ENCODE measurements around the gene TEAD1. TPM values are rescaled to one million over a fixed set of nuclear protein-coding genes. Genes with fewer than 3 reads are reported as not detected.

Gene TEAD1
- total and polyA plus RNA-seq, 2 experiments from 2014 or later, result 24.5 to 103 TPM

DNA sequence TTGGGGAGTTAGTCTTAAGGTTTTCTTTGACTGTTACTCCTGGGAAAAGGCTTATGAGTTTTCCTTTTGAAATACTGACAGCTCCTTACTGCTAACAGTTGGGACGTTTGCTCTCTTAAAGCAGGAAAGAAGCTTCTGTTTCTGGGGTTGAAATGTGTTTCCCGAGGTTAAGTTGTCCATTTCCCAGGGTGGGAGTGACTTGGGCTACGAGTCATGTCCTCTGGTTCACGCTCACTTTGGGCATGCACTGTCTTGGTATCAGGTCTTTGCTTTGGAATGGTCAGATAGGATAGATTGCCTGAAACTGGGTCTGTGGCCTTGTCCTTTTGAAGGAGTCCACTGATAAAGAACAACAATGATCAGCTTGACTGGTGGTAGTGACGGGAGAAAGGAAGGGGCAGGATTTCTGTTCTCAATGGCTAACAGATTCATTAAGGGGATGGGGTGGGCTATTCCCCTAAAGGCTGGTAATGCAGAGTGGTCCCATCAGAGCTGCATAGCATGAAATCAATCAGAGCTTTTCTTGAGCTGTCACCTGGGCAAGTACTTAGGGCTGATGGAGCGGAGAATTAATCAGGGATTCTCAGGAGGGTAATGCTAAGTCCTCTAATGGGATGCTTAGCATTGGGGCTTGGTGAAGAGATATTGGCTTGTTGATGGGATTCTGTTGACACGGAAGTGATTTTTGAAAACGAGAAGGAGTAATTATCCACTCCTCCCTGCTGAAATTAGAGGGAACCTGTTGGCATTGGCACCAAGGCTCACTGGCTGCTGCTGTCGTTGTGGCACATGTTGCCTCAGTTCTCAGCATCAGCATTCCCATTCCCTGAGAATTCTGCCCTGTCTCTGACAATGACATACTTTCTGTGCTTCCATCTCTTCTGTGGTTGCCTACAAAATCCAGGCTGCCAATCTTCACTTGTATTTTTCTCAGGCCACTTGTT, 81.6 kb downstream of the TEAD1 start:
- no peak overlapping the region for H3K27ac Mint-ChIP-seq
- Histone ChIP-seq H2AFZ (no peak overlapping the region), H3F3A (replicated peaks; ENCODE audit: low read depth) (no peaks in the 10 kb centered on the region), H3K36me3 (ENCODE audit: insufficient read depth) (no peaks in the 10 kb centered on the region), H3K79me2 (replicated peaks; ENCODE audit: insufficient read depth) (peaks cover 100% of the 10 kb centered on the region), H3K4me1 (ENCODE audit: insufficient read depth) (peaks cover 57% of the 10 kb centered on the region), H3K27ac (ENCODE audit: low read depth) (no peak overlapping the region), H3K9me2 (ENCODE audit: insufficient read depth) (no peaks in the 10 kb centered on the region), H3K4me3 (no peak overlapping the region), H4K20me1 (replicated peaks; ENCODE audit: insufficient read depth) (peaks cover 49% of the 10 kb centered on the region), H3K4me2 (no peak overlapping the region), H3K27me3 (ENCODE audit: insufficient read depth) (no peaks in the 10 kb centered on the region)
- TF ChIP-seq EZH2 (IDR thresholded peaks at IDR 0.05; ENCODE audit: low read depth, unreplicated experiment), result no peak
- no peak for TF ChIP-seq CREB1 (CRISPR knock-in tag; IDR thresholded peaks at IDR 0.05; ENCODE audit: low read depth)
- TF ChIP-seq ETS1 (IDR thresholded peaks at IDR 0.05), result no peak
- no peak for TF ChIP-seq JUNB (IDR thresholded peaks at IDR 0.05; ENCODE audit: unreplicated experiment)
- no peak for TF ChIP-seq CTCF (conservative IDR thresholded peaks at IDR 0.05; ENCODE audit: low read depth in 2 of 2)
- no peak for TF ChIP-seq STAT1 (IDR thresholded peaks at IDR 0.05; ENCODE audit: unreplicated experiment)
- TF ChIP-seq ZNF331 (CRISPR knock-in tag; IDR thresholded peaks at IDR 0.05; ENCODE audit: low read depth), result no peak
- no peak for TF ChIP-seq ZNF462 (CRISPR knock-in tag; IDR thresholded peaks at IDR 0.05)
- TF ChIP-seq, protein P1, sequence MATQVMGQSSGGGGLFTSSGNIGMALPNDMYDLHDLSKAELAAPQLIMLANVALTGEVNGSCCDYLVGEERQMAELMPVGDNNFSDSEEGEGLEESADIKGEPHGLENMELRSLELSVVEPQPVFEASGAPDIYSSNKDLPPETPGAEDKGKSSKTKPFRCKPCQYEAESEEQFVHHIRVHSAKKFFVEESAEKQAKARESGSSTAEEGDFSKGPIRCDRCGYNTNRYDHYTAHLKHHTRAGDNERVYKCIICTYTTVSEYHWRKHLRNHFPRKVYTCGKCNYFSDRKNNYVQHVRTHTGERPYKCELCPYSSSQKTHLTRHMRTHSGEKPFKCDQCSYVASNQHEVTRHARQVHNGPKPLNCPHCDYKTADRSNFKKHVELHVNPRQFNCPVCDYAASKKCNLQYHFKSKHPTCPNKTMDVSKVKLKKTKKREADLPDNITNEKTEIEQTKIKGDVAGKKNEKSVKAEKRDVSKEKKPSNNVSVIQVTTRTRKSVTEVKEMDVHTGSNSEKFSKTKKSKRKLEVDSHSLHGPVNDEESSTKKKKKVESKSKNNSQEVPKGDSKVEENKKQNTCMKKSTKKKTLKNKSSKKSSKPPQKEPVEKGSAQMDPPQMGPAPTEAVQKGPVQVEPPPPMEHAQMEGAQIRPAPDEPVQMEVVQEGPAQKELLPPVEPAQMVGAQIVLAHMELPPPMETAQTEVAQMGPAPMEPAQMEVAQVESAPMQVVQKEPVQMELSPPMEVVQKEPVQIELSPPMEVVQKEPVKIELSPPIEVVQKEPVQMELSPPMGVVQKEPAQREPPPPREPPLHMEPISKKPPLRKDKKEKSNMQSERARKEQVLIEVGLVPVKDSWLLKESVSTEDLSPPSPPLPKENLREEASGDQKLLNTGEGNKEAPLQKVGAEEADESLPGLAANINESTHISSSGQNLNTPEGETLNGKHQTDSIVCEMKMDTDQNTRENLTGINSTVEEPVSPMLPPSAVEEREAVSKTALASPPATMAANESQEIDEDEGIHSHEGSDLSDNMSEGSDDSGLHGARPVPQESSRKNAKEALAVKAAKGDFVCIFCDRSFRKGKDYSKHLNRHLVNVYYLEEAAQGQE (IDR thresholded peaks at IDR 0.05; ENCODE audit: unreplicated experiment), result no peak
- no peak for TF ChIP-seq POLR2AphosphoS5 (IDR thresholded peaks at IDR 0.05; ENCODE audit: low read depth)
- TF ChIP-seq ZNF114 (CRISPR knock-in tag; IDR thresholded peaks at IDR 0.05), result no peak
- H3K27me3 Mint-ChIP-seq (ENCODE audit: insufficient read depth, low read depth, poor library complexity), result peaks cover 3% of the 10 kb centered on the region
- H3K9me3 Mint-ChIP-seq, result no peaks in the 10 kb centered on the region
- peaks cover 66% of the 10 kb centered on the region for H3K4me1 Mint-ChIP-seq
- no peak overlapping the region for H3K4me3 Mint-ChIP-seq
- ATAC-seq, result no peak
- no peak for DNase-seq (ENCODE audit: low spot score)
- H3K36me3 Mint-ChIP-seq (ENCODE audit: low read depth), result no peaks in the 10 kb centered on the region
